Mesendoderm (in vitro differentiated cells): ENCODE results near the gene ECSIT.

Source experiments
- DNase-seq: peaks from one replicate; pipeline ENCODE4 v3.0.0; 2013
- H2AK5ac ChIP-seq: 2 replicates; pipeline ENCODE4 v1.6.1; 2013; ENCODE audit warnings: low read length, inconsistent platforms
- H2BK120ac ChIP-seq: 2 replicates; pipeline ENCODE4 v1.6.1; 2013; ENCODE audit warnings: low read depth, mild to moderate bottlenecking, low read length, moderate library complexity, mixed read lengths
- H2BK15ac ChIP-seq: replicated peaks from 2 replicates; pipeline ENCODE4 v1.6.1; 2013; ENCODE audit warnings: low read depth, mild to moderate bottlenecking, moderate library complexity
- H2BK5ac ChIP-seq: 2 replicates; pipeline ENCODE4 v1.6.1; 2013; ENCODE audit warnings: low read length, inconsistent platforms
- H3K18ac ChIP-seq: 2 replicates; pipeline ENCODE4 v1.6.1; 2013; ENCODE audit warnings: mild to moderate bottlenecking, low read length, mixed read lengths
- H3K23ac ChIP-seq: one replicate; pipeline ENCODE4 v1.6.1; 2013; ENCODE audit warnings: low read length
- H3K27ac ChIP-seq: 2 replicates; pipeline ENCODE4 v1.5.1; 2013; ENCODE audit warnings: low read depth, mild to moderate bottlenecking, inconsistent platforms, low read length, moderate library complexity
- H3K27me3 ChIP-seq: 2 replicates; pipeline ENCODE4 v1.6.1; 2013; ENCODE audit warnings: low read length, control low read depth, mild to moderate bottlenecking, inconsistent platforms; ENCODE audit not compliant: insufficient read depth, poor library complexity
- H3K36me3 ChIP-seq: 2 replicates; pipeline ENCODE4 v1.6.1; 2013; ENCODE audit warnings: low read length, inconsistent platforms; ENCODE audit not compliant: control insufficient read depth, insufficient read depth
- H3K4ac ChIP-seq: one replicate; pipeline ENCODE4 v1.6.1; 2013; ENCODE audit warnings: low read depth, mild to moderate bottlenecking, low read length, moderate library complexity
- H3K4me1 ChIP-seq: 2 replicates; pipeline ENCODE4 v1.6.1; 2013; ENCODE audit warnings: low read depth, low read length, inconsistent platforms; ENCODE audit not compliant: control insufficient read depth
- H3K4me2 ChIP-seq: 2 replicates; pipeline ENCODE4 v1.6.1; 2013; ENCODE audit warnings: low read length
- H3K4me3 ChIP-seq: 2 replicates; pipeline ENCODE4 v1.5.1; 2013; ENCODE audit warnings: mild to moderate bottlenecking, low read length
- H3K56ac ChIP-seq: one replicate; pipeline ENCODE4 v1.6.1; 2013; ENCODE audit warnings: low read length
- H3K79me1 ChIP-seq: 2 replicates; pipeline ENCODE4 v1.6.1; 2013; ENCODE audit warnings: low read length, inconsistent platforms
- H3K79me2 ChIP-seq: 2 replicates; pipeline ENCODE4 v1.6.1; 2013; ENCODE audit warnings: mild to moderate bottlenecking, low read length; ENCODE audit not compliant: control insufficient read depth, insufficient read depth
- H3K9ac ChIP-seq: 2 replicates; pipeline ENCODE4 v1.6.1; 2013; ENCODE audit warnings: low read length, inconsistent platforms
- H4K5ac ChIP-seq: one replicate; pipeline ENCODE4 v1.6.1; 2013; ENCODE audit warnings: low read length
- H4K8ac ChIP-seq: one replicate; pipeline ENCODE4 v1.6.1; 2013; ENCODE audit warnings: low read depth, mild to moderate bottlenecking, control low read depth, low read length, moderate library complexity
- WGBS: extraction: QIAGEN DNeasy Blood & Tissue Kit; methylation state at CpG from one replicate; pipeline ENCODE4 v1.1.7; 2013; ENCODE audit warnings: low lambda C conversion rate, missing lambda C conversion rate; ENCODE audit not compliant: insufficient coverage; ENCODE audit errors: extremely low coverage; 5-methylcytosine and 5-hydroxymethylcytosine counted together

Gene ECSIT

GRCh38 chr19:11507370-11508078, 21.4 kb downstream of the ECSIT start:
- Histone ChIP-seq H4K8ac (no peak overlapping the region), H3K18ac (no peak overlapping the region), H4K5ac (no peak overlapping the region), H3K27ac (no peak overlapping the region), H3K36me3 (no peaks in the 10 kb centered on the region), H3K23ac (no peak overlapping the region), H3K56ac (no peak overlapping the region), H3K4me1 (peaks cover 4% of the 10 kb centered on the region), H3K9ac (no peak overlapping the region), H3K4ac (no peak overlapping the region), H3K79me2 (no peaks in the 10 kb centered on the region), H2BK120ac (no peak overlapping the region), H3K79me1 (no peaks in the 10 kb centered on the region), H2BK5ac (no peak overlapping the region), H3K4me3 (no peak overlapping the region), H3K27me3 (no peaks in the 10 kb centered on the region), H2BK15ac (no peak overlapping the region), H3K4me2 (no peak overlapping the region), H2AK5ac (no peak overlapping the region)
- DNase-seq = no peak
- no CpG with 5 or more reads among the region's 18 CpGs for WGBS

GRCh38 chr19:11506967-11507366, 22.0 kb downstream of the ECSIT start:
- H3K23ac ChIP-seq = no peak overlapping the region

DNA sequence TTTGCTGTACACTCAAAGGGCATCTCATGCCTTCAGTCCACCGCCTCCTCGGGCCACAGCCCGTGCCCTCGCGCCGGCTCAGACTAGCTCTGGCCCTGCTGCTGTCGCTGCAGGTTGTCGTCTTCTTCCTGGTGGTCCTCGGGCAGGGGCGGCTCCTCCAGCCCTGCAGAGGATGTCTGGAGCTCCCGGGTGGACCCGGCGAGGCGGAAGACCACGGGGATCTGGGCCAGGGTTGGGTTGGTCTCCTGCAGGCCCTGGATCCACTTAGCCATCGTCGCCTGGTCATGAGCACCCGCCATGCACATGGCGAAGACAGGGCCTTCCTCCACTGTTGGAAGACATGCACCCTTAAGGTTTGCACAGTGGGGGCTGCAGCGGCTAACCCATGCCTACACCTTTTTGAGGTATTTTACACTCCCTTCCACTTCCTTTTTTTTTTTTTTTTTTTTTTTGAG, 22.8 kb downstream of the ECSIT start:
- no peak overlapping the region for H2AK5ac ChIP-seq
- DNase-seq = no peak
- no peak overlapping the region for H3K4ac ChIP-seq

More at GRCh38 chr19:11506967-11507366, 22.0 kb downstream of the ECSIT start:
- no CpG with 5 or more reads among the region's 6 CpGs for WGBS
- no peak overlapping the region for H2BK15ac ChIP-seq
- H3K36me3 ChIP-seq = no peaks in the 10 kb centered on the region
- H4K8ac ChIP-seq = no peak overlapping the region
- H2BK120ac ChIP-seq = no peak overlapping the region
- no peak overlapping the region for H4K5ac ChIP-seq
- H3K9ac ChIP-seq = no peak overlapping the region
- H2BK5ac ChIP-seq = no peak overlapping the region
- H3K27ac ChIP-seq = no peak overlapping the region
- no peak for DNase-seq
- H3K56ac ChIP-seq = no peak overlapping the region
- H3K79me2 ChIP-seq = no peaks in the 10 kb centered on the region
- no peak overlapping the region for H3K4me2 ChIP-seq
- no peaks in the 10 kb centered on the region for H3K27me3 ChIP-seq
- H3K4me3 ChIP-seq = no peak overlapping the region
- H3K4me1 ChIP-seq = peaks cover 4% of the 10 kb centered on the region
- no peak overlapping the region for H3K18ac ChIP-seq
- H3K79me1 ChIP-seq = no peaks in the 10 kb centered on the region
- H2AK5ac ChIP-seq = no peak overlapping the region
- no peak overlapping the region for H3K4ac ChIP-seq

DNA sequence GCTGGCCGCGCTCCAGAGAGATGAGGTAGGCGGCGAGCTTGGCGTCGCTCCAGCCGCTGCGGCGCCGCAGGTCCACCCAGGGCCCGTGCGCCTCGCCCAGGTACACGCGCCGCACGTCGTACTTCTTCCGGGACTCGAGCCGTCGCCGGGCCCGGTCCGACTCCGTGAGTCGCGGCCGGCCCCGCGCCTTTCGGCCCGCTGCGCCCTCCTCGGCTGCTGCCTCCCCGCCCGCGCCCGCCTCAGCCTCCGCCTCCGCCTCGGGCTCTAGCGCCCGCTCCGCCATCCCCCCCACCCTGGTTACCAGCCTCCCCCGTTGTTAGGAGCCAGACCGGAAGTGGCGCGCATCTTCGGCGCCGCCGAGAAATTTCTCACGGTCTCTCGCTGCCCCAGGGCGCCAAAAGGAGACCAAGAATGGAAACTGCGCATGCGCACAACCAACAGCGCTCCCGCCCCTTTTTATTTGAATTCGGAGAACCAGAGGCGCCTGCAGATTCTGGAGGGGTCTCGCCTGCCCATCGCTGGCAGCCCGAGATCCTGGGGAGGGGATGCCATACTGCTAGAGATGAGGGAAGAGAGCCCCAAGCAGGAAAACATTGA, 23.3 kb downstream of the ECSIT start, which contains the start of gene ZNF653:
TSS of gene ZNF653 (minus strand) at position 336 of the 597 bp plus-strand sequence. CDS start at position 283, 53 bp downstream.
- Histone ChIP-seq H3K36me3 (no peaks in the 10 kb centered on the region), H3K4me3 (peak within 1 kb of the TSS; percentile 72), H4K5ac (no peak within 1 kb of the TSS), H3K4ac (peak within 1 kb of the TSS; percentile 64), H3K79me1 (no peaks in the 10 kb centered on the region), H2BK5ac (peak within 1 kb of the TSS; percentile 48), H2AK5ac (no peak within 1 kb of the TSS), H3K27ac (peak within 1 kb of the TSS; percentile 81), H3K4me2 (peak within 1 kb of the TSS; percentile 94), H3K18ac (peak within 1 kb of the TSS; percentile 70), H2BK120ac (no peak within 1 kb of the TSS), H3K56ac (peak within 1 kb of the TSS; percentile 99), H3K4me1 (peaks cover 4% of the 10 kb centered on the region), H3K27me3 (no peaks in the 10 kb centered on the region), H3K79me2 (no peaks in the 10 kb centered on the region), H2BK15ac (no peak within 1 kb of the TSS), H3K23ac (no peak within 1 kb of the TSS), H3K9ac (peak within 1 kb of the TSS; percentile 81), H4K8ac (peak within 1 kb of the TSS; percentile 30)
- DNase-seq = peak; percentile 97
- WGBS = no CpG with 5 or more reads among the region's 65 CpGs

More for the DNA sequence above, 22.8 kb downstream of the ECSIT start:
- Histone ChIP-seq H3K27me3 (no peaks in the 10 kb centered on the region), H2BK5ac (peak overlapping the region; percentile 48), H3K79me1 (no peaks in the 10 kb centered on the region), H3K4me2 (peak overlapping the region; percentile 80), H2BK120ac (no peak overlapping the region), H3K27ac (no peak overlapping the region), H3K18ac (no peak overlapping the region), H3K4me1 (peaks cover 4% of the 10 kb centered on the region), H3K56ac (peak overlapping the region; percentile 87), H3K79me2 (no peaks in the 10 kb centered on the region), H4K8ac (peak overlapping the region; percentile 7), H3K9ac (peak overlapping the region; percentile 81), H2BK15ac (no peak overlapping the region), H3K36me3 (no peaks in the 10 kb centered on the region), H3K23ac (no peak overlapping the region), H3K4me3 (no peak overlapping the region), H4K5ac (no peak overlapping the region)
- no CpG with 5 or more reads among the region's 20 CpGs for WGBS

DNA sequence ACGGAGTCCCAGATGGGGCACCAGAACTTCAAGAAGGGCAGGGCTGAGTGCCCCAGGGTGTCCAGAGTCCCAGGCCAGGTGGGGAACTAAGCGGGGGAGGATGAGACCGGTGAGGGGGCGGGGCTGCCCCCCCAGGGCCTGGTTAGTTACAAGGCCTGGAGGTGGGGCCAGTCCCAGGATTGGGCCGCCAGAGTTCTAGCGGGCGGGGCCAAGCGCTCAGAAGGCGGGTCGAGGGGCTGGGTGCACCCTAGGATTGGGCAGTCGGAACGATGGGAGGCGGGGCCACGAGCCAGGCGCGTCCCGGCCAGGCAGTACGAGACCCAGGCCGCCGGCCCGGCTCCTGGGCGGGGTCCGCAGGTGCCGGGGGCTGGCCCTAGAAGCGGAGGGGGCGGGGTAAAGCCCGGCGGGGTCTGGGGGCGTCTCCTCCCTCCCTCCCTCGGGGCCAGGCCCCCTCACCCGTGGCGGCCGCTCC, 23.9 kb downstream of the ECSIT start:
- Histone ChIP-seq H3K9ac (peak overlapping the region; percentile 80), H3K18ac (peak overlapping the region; percentile 70), H4K8ac (peak overlapping the region; percentile 30), H2AK5ac (no peak overlapping the region), H3K56ac (peak overlapping the region; percentile 99), H2BK15ac (no peak overlapping the region), H2BK120ac (no peak overlapping the region), H3K36me3 (no peaks in the 10 kb centered on the region), H3K79me2 (no peaks in the 10 kb centered on the region), H3K23ac (no peak overlapping the region), H2BK5ac (no peak overlapping the region), H3K27me3 (no peaks in the 10 kb centered on the region), H3K4me1 (peaks cover 4% of the 10 kb centered on the region), H3K79me1 (no peaks in the 10 kb centered on the region), H3K4me3 (peak overlapping the region; percentile 72), H3K4ac (peak overlapping the region; percentile 64), H3K27ac (peak overlapping the region; percentile 81), H4K5ac (no peak overlapping the region), H3K4me2 (peak overlapping the region; percentile 94)
- DNase-seq = peak; percentile 98
- no CpG with 5 or more reads among the region's 33 CpGs for WGBS
